ENCODE results near the gene RNF112.

RNF112 gene

GRCh38 chr17:19415311-19415710 lies 4.3 kb downstream of the RNF112 start:
- TF ChIP-seq CTCF (IDR thresholded peaks at IDR 0.05; ENCODE audit: low read depth, low read length), result no peak
- H3K4me3 ChIP-seq (ENCODE audit: low read depth, low read length), result no peak overlapping the region

- no peak for TF ChIP-seq CTCF (IDR thresholded peaks at IDR 0.05; ENCODE audit: low read depth, low read length)
- no peak overlapping the region for H3K4me3 ChIP-seq (ENCODE audit: low read depth, low read length)
Measured at GRCh38 chr17:19415806-19416775, 5.1 kb downstream of the RNF112 start.

- TF ChIP-seq CTCF (IDR thresholded peaks at IDR 0.05; ENCODE audit: low read depth, low read length), result no peak
- no peak overlapping the region for H3K4me3 ChIP-seq (ENCODE audit: low read depth, low read length)
Measured at GRCh38 chr17:19417611-19418010, 6.6 kb downstream of the RNF112 start.

GRCh38 chr17:19418251-19418992 lies 7.4 kb downstream of the RNF112 start:
- no peak overlapping the region for H3K4me3 ChIP-seq (ENCODE audit: low read depth, low read length)
- TF ChIP-seq CTCF (IDR thresholded peaks at IDR 0.05; ENCODE audit: low read depth, low read length), result no peak

GRCh38 chr17:19421219-19421618 lies 10.2 kb downstream of the RNF112 start:
- TF ChIP-seq CTCF (IDR thresholded peaks at IDR 0.05; ENCODE audit: low read depth, low read length), result no peak
- no peak overlapping the region for H3K4me3 ChIP-seq (ENCODE audit: low read depth, low read length)

GRCh38 chr17:19421926-19422325 lies 10.9 kb downstream of the RNF112 start:
- TF ChIP-seq CTCF (IDR thresholded peaks at IDR 0.05; ENCODE audit: low read depth, low read length), result no peak
- H3K4me3 ChIP-seq (ENCODE audit: low read depth, low read length), result no peak overlapping the region

Measured in WI38 (cell line).